GM19023 (cell line): ENCODE results near the gene PTPN23.
A peak's percentile ranks its signal among the peaks of the same experiment; 100 is the strongest.
"Not testable (repeated sequence)": the region's sequence is repeated elsewhere in the genome, so short reads cannot be mapped to it uniquely, and the experiment has no call there.

Source experiments
- ATAC-seq: cut with Tn5 transposase; IDR thresholded peaks from one replicate; pipeline ENCODE4 v1.9.1; 2021; ENCODE audit warnings: mild to moderate bottlenecking, moderate library complexity; ENCODE audit not compliant: unreplicated experiment

Gene PTPN23

GRCh38 chr3:47380601-47381316 lies at the start of gene PTPN23:
PTPN23 (plus strand) TSS chr3:47381021; CDS start chr3:47381097, 76 bp downstream.
- peak; percentile 80 for ATAC-seq

GRCh38 chr3:47333907-47334306 lies 46.9 kb upstream of the PTPN23 start:
- no peak for ATAC-seq

- no peak for ATAC-seq
These were observed 43.2 kb upstream of the PTPN23 start for GRCh38 chr3:47337656-47338055.

- ATAC-seq, result no peak
These were observed 40.9 kb upstream of the PTPN23 start for GRCh38 chr3:47339951-47340350.

GRCh38 chr3:47340866-47341265 lies 40.0 kb upstream of the PTPN23 start:
- ATAC-seq, result no peak

- ATAC-seq, result no peak
These were observed 38.7 kb upstream of the PTPN23 start for GRCh38 chr3:47342151-47342550.

GRCh38 chr3:47342812-47343211 lies 38.0 kb upstream of the PTPN23 start:
- ATAC-seq, result no peak

- ATAC-seq, result no peak
These were observed 37.3 kb upstream of the PTPN23 start for GRCh38 chr3:47343471-47343971.

GRCh38 chr3:47344971-47345370 lies 35.9 kb upstream of the PTPN23 start:
- no peak for ATAC-seq

GRCh38 chr3:47347217-47347801 lies 33.5 kb upstream of the PTPN23 start:
- peak; percentile 58 for ATAC-seq

- ATAC-seq, result no peak
These were observed 32.2 kb upstream of the PTPN23 start for GRCh38 chr3:47348411-47349154.

GRCh38 chr3:47355010-47355409 lies 25.8 kb upstream of the PTPN23 start:
- no peak for ATAC-seq

GRCh38 chr3:47356201-47356600 lies 24.6 kb upstream of the PTPN23 start:
- ATAC-seq, result no peak

- no peak for ATAC-seq
These were observed 21.5 kb upstream of the PTPN23 start for GRCh38 chr3:47359323-47359722.

- not testable (repeated sequence) for ATAC-seq
These were observed 20.7 kb upstream of the PTPN23 start for GRCh38 chr3:47360110-47360517.

- ATAC-seq, result no peak
These were observed 18.1 kb upstream of the PTPN23 start for GRCh38 chr3:47362701-47363100.

GRCh38 chr3:47365213-47366153 lies 15.3 kb upstream of the PTPN23 start:
- ATAC-seq, result no peak

- ATAC-seq, result no peak
These were observed 14.0 kb upstream of the PTPN23 start for GRCh38 chr3:47366833-47367232.

GRCh38 chr3:47367631-47368030 lies 13.2 kb upstream of the PTPN23 start:
- ATAC-seq, result no peak

- ATAC-seq, result not testable (repeated sequence)
These were observed 10.8 kb upstream of the PTPN23 start for GRCh38 chr3:47370020-47370419.
